MCF 10A (cell line): ENCODE results near the gene XK. TPM values are rescaled to one million over a fixed set of nuclear protein-coding genes. Genes with fewer than 3 reads are reported as not detected.

Source experiments
- BruUV-seq: library from RNA; stranded (reverse); fragments of 400-500 nt; replicated peaks from 2 replicates; lab custom pipeline; 2021; lab: Mats Ljungman, UMichigan
- CTCF ChIA-PET: fragments of 300-600 bp; sonication (Branson Sonifier 250); formaldehyde crosslinking; extraction: SDS; loops from one replicate; lab custom pipeline; 2021; ENCODE audit warnings: antibody characterized with exemption, inconsistent platforms; lab: Yijun Ruan, JAX
- POLR2A ChIA-PET: fragments of 300-600, 350-650 bp; sonication (Branson Sonifier 250); formaldehyde crosslinking; extraction: SDS; loops from one replicate; lab custom pipeline; 2020; ENCODE audit warnings: antibody characterized with exemption, inconsistent platforms; lab: Yijun Ruan, JAX
- DNase-seq: peaks from one replicate; pipeline ENCODE4 v3.0.0-alpha.2; 2018; ENCODE audit not compliant: unreplicated experiment
- H3K27ac Mint-ChIP-seq: one replicate; pipeline ENCODE4 v1.8.0; 2022; ENCODE audit warnings: mild to moderate bottlenecking, low read depth, mixed read lengths; ENCODE audit not compliant: unreplicated experiment
- H3K27me3 Mint-ChIP-seq: one replicate; pipeline ENCODE4 v1.8.0; 2022; ENCODE audit warnings: mixed read lengths; ENCODE audit not compliant: insufficient read depth, unreplicated experiment
- H3K36me3 Mint-ChIP-seq: one replicate; pipeline ENCODE4 v1.8.0; 2022; ENCODE audit warnings: mild to moderate bottlenecking, moderate library complexity, mixed read lengths; ENCODE audit not compliant: insufficient read depth, unreplicated experiment
- H3K4me1 Mint-ChIP-seq: one replicate; pipeline ENCODE4 v1.8.0; 2022; ENCODE audit warnings: mixed read lengths; ENCODE audit not compliant: insufficient read depth, unreplicated experiment
- H3K4me3 Mint-ChIP-seq: one replicate; pipeline ENCODE4 v1.8.0; 2022; ENCODE audit warnings: mild to moderate bottlenecking, moderate library complexity, mixed read lengths; ENCODE audit not compliant: unreplicated experiment
- H3K9me3 Mint-ChIP-seq: one replicate; pipeline ENCODE4 v1.8.0; 2022; ENCODE audit warnings: mixed read lengths; ENCODE audit not compliant: unreplicated experiment
- CTCF ChIP-seq: fragments of 200-600 bp; IDR thresholded peaks from one replicate; pipeline ENCODE4 v1.8.0; 2022; ENCODE audit warnings: antibody characterized with exemption, mild to moderate bottlenecking; ENCODE audit not compliant: unreplicated experiment
- intact Hi-C: fragments of 100-400 bp; cut with micrococcal nuclease; formaldehyde crosslinking; loops from 2 replicates; pipeline ENCODE4 v1.14.1; 2022
- total RNA-seq: library from RNA; stranded (reverse); gene quantifications from 2 replicates; pipeline ENCODE4 v1.2.3, GENCODE V29; 2022

Gene XK
- total RNA-seq, 1 experiment from 2014 or later: 0.63 TPM

GRCh38 chrX:37690119-37690518 is 4.5 kb downstream of the XK start:
- BruUV-seq: no TSS peak
- intact Hi-C loops: no loop called here
- CTCF ChIA-PET: no interaction called here
- Mint-ChIP-seq H3K4me3 (no peak overlapping the region), H3K9me3 (no peaks in the 10 kb centered on the region), H3K27ac (no peak overlapping the region), H3K27me3 (peaks cover 28% of the 10 kb centered on the region), H3K4me1 (no peaks in the 10 kb centered on the region), H3K36me3 (no peaks in the 10 kb centered on the region)
- DNase-seq: no peak
- POLR2A ChIA-PET: no interaction called here
- TF ChIP-seq CTCF: no peak

- no peak for DNase-seq
- no peak overlapping the region for H3K27ac Mint-ChIP-seq
- CTCF ChIA-PET: interaction anchor here (0.5 to 0.7 kb wide), 2 partner anchors 16 to 49 kb away, joined by 3 to 5 read pairs; no protein-coding TSS in a partner anchor
- no TSS peak for BruUV-seq
- H3K4me1 Mint-ChIP-seq: no peaks in the 10 kb centered on the region
- H3K9me3 Mint-ChIP-seq: no peaks in the 10 kb centered on the region
- no peak for TF ChIP-seq CTCF
- H3K27me3 Mint-ChIP-seq: peaks cover 47% of the 10 kb centered on the region
- intact Hi-C loops: no loop called here
- H3K36me3 Mint-ChIP-seq: no peaks in the 10 kb centered on the region
- no peak overlapping the region for H3K4me3 Mint-ChIP-seq
- POLR2A ChIA-PET: interaction anchor here (0.6 kb wide), 1 partner anchor 11 kb away, joined by 3 read pairs; no protein-coding TSS in a partner anchor
Measured at GRCh38 chrX:37692918-37693317, 7.3 kb downstream of the XK start.

GRCh38 chrX:37697169-37697760 is 11.7 kb downstream of the XK start:
- intact Hi-C loops: no loop called here
- no TSS peak for BruUV-seq

GRCh38 chrX:37701588-37701987 is 16.0 kb downstream of the XK start:
- POLR2A ChIA-PET: interaction anchor here (0.6 kb wide), 1 partner anchor 391 kb away, joined by 3 read pairs; no protein-coding TSS in a partner anchor
- intact Hi-C loops: no loop called here
- Mint-ChIP-seq H3K9me3 (no peaks in the 10 kb centered on the region), H3K4me1 (no peaks in the 10 kb centered on the region), H3K36me3 (no peaks in the 10 kb centered on the region), H3K27ac (no peak overlapping the region), H3K27me3 (peaks cover 30% of the 10 kb centered on the region), H3K4me3 (no peak overlapping the region)
- TF ChIP-seq CTCF: no peak
- no peak for DNase-seq
- no TSS peak for BruUV-seq
- CTCF ChIA-PET: no interaction called here

More at GRCh38 chrX:37697169-37697760, 11.7 kb downstream of the XK start:
- TF ChIP-seq CTCF: no peak
- H3K27ac Mint-ChIP-seq: no peak overlapping the region
- H3K27me3 Mint-ChIP-seq: peaks cover 61% of the 10 kb centered on the region
- no peak overlapping the region for H3K4me3 Mint-ChIP-seq
- H3K4me1 Mint-ChIP-seq: no peaks in the 10 kb centered on the region
- ChIA-PET POLR2A (no interaction called here), CTCF (interaction anchor here (0.7 kb wide), 1 partner anchor 126 kb away, joined by 4 read pairs; no protein-coding TSS in a partner anchor)
- no peaks in the 10 kb centered on the region for H3K36me3 Mint-ChIP-seq
- no peaks in the 10 kb centered on the region for H3K9me3 Mint-ChIP-seq
- peak; percentile 36 for DNase-seq
